ENCODE data around the gene ACP6.

The ACP6 gene

DNA sequence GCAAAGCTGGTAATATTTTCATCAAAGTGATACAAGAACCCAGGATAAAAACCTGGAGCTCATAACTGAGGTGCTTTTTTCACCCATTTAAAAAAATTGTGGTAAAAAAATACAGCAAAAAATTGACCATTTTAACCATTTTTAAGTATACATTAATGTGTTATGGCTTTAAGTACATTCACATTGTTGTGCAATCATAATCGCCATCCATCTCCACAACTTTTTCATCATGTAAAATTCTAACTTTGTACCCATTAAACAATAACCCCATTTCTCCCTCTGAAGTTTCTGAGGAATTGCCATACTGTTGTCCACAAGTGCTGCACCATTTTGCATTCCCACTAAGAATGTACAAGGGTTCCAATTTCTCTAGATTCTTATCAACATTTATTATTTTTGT is 36.6 kb downstream of the ACP6 start:
- H3K36me3 ChIP-seq (ENCODE audit: control insufficient read depth, insufficient read depth, low read length): no peaks in the 10 kb centered on the region
- WGBS (ENCODE audit: insufficient coverage, insufficient read length): 100% methylated on average over 1 of the region's 1 CpG
- no peak overlapping the region for H3K4me3 ChIP-seq (ENCODE audit: low read length)
- no peaks in the 10 kb centered on the region for H3K27me3 ChIP-seq (ENCODE audit: control insufficient read depth, insufficient read depth, low read length)
- DNase-seq (ENCODE audit: low read depth, low spot score): no peak
- H3K27ac ChIP-seq (ENCODE audit: low read length): no peak overlapping the region
- H3K4me1 ChIP-seq (ENCODE audit: control insufficient read depth, insufficient read depth, low read length): no peaks in the 10 kb centered on the region
- no peaks in the 10 kb centered on the region for H3K9me3 ChIP-seq (ENCODE audit: control insufficient read depth, insufficient read depth, low read length)

DNA sequence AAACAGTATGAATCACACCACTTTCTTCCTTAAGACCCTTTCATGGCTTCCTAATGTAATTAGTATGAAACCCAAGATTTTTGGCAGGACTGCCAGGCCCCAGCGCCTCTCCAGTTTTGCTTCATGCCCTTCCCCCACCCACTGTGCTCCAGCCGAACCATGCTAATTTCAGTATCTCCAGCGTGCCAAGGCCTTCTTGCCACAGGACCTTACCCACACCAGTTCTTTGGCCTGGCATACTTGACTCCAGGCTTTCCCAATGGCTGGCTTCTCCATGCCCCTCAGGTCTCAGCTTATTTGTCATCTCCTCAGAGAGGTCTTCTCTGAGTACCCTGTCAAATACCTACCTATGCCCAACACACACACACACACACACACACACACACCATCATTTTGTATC is 38.5 kb downstream of the ACP6 start:
- no peaks in the 10 kb centered on the region for H3K36me3 ChIP-seq (ENCODE audit: control insufficient read depth, insufficient read depth, low read length)
- DNase-seq (ENCODE audit: low read depth, low spot score): no peak
- H3K27ac ChIP-seq (ENCODE audit: low read length): no peak overlapping the region
- H3K4me1 ChIP-seq (ENCODE audit: control insufficient read depth, insufficient read depth, low read length): no peaks in the 10 kb centered on the region
- no CpG with 5 or more reads among the region's 3 CpGs for WGBS (ENCODE audit: insufficient coverage, insufficient read length)
- H3K9me3 ChIP-seq (ENCODE audit: control insufficient read depth, insufficient read depth, low read length): no peaks in the 10 kb centered on the region
- no peak overlapping the region for H3K4me3 ChIP-seq (ENCODE audit: low read length)
- no peaks in the 10 kb centered on the region for H3K27me3 ChIP-seq (ENCODE audit: control insufficient read depth, insufficient read depth, low read length)

DNA sequence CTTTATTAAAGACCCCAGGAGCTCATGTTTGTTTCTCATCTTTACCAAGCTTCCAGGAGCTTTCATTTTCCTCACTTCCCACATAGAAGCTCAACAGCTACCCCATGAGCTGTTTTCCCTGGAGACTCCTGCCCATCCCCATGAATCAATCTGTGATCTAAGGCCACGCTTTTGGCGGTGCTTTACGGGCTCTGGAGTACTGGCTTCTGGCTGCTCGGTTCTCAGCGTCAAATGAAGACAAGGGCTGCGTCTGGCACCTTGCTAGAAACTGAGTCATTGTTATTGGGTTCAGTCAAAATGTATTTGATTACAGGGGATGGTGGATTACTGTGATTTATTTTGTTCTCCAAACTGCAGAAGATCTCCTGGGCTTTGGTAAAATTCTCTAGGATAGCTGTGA is 39.9 kb downstream of the ACP6 start:
- no peak for DNase-seq (ENCODE audit: low read depth, low spot score)
- no peaks in the 10 kb centered on the region for H3K9me3 ChIP-seq (ENCODE audit: control insufficient read depth, insufficient read depth, low read length)
- H3K27ac ChIP-seq (ENCODE audit: low read length): no peak overlapping the region
- no peaks in the 10 kb centered on the region for H3K36me3 ChIP-seq (ENCODE audit: control insufficient read depth, insufficient read depth, low read length)
- no peak overlapping the region for H3K4me3 ChIP-seq (ENCODE audit: low read length)
- no peaks in the 10 kb centered on the region for H3K4me1 ChIP-seq (ENCODE audit: control insufficient read depth, insufficient read depth, low read length)
- no CpG with 5 or more reads among the region's 6 CpGs for WGBS (ENCODE audit: insufficient coverage, insufficient read length)
- no peaks in the 10 kb centered on the region for H3K27me3 ChIP-seq (ENCODE audit: control insufficient read depth, insufficient read depth, low read length)

DNA sequence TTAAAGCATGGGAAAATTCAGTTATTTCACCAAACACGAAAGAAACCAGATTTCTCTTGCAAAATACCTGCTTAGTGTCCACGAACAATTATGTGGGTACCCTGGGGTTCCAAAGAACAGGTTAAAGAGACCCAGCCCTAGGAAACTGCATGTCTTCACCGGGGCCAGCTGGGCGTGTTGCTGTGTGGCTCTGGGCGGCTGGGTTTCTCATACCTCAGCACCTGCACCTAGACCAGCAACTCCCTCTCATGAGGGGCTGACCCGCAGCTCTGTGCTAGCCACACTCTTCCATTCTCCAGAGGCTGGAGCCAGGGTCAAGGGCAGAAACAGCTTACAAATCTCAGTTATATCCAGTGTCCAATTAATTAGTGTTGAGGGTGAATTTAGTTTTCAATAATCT is 40.3 kb downstream of the ACP6 start:
- Histone ChIP-seq H3K36me3 (ENCODE audit: control insufficient read depth, insufficient read depth, low read length) (no peaks in the 10 kb centered on the region), H3K27ac (ENCODE audit: low read length) (no peak overlapping the region), H3K4me3 (ENCODE audit: low read length) (no peak overlapping the region), H3K9me3 (ENCODE audit: control insufficient read depth, insufficient read depth, low read length) (no peaks in the 10 kb centered on the region), H3K27me3 (ENCODE audit: control insufficient read depth, insufficient read depth, low read length) (no peaks in the 10 kb centered on the region), H3K4me1 (ENCODE audit: control insufficient read depth, insufficient read depth, low read length) (no peaks in the 10 kb centered on the region)
- WGBS (ENCODE audit: insufficient coverage, insufficient read length): no CpG with 5 or more reads among the region's 6 CpGs
- DNase-seq (ENCODE audit: low read depth, low spot score): no peak

DNA sequence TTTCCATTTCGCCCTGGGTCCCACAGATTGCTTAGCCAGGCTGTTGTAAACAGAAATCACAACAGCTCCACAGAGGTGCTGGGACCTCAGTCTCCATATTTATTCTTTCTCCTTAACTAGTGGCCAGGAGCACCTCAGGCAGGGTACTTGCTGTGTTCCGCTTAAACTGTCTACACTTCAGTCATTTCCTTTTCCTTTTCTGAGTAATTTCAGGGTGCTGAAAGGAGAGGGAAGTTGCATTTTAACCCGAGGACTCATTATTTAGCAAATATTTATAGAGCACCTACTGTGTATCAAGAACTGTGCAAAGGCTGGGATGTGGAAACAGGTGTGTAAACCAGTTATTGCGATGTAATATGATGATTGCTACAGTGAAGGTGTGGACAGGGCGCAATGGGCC is 41.9 kb downstream of the ACP6 start:
- no CpG with 5 or more reads among the region's 5 CpGs for WGBS (ENCODE audit: insufficient coverage, insufficient read length)
- H3K4me1 ChIP-seq (ENCODE audit: control insufficient read depth, insufficient read depth, low read length): no peaks in the 10 kb centered on the region

DNA sequence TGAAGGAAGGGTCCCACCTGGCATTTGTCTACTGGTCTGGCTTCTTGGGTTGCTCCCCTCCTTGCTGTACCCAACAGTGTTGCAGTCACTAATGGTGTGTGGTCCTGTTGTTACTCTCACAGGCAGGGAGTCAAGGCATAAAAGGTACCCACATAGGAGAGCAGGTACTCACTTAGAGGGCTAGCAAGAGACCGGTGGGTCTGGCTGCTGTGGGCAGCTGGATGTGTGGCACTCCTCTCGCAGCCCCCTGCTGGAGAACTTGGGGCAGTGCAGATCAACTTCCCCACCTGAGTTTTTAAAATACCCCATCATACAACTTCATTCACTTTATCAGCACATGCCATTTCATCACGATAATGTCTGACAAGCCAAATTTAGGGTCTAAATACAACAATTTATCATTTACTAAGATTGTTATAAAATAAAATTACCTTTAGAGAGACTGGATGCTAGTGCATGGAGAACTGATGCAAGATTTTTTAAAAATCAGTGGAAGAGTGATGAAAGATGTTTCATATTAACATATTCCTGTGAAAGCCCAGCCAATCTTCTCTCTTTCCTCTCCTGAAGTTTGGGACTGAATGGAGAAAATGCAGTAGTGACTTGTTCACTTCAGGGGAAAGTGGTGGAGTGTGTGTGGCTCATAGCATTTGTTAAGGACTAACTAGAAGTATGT is 42.8 kb downstream of the ACP6 start:
- no peak overlapping the region for H3K27ac ChIP-seq (ENCODE audit: low read length)
- H3K4me1 ChIP-seq (ENCODE audit: control insufficient read depth, insufficient read depth, low read length): no peaks in the 10 kb centered on the region
- H3K4me3 ChIP-seq (ENCODE audit: low read length): no peak overlapping the region
- H3K9me3 ChIP-seq (ENCODE audit: control insufficient read depth, insufficient read depth, low read length): no peaks in the 10 kb centered on the region
- DNase-seq (ENCODE audit: low read depth, low spot score): peak; percentile 31
- 100% methylated on average over 1 of the region's 3 CpGs for WGBS (ENCODE audit: insufficient coverage, insufficient read length)
- H3K27me3 ChIP-seq (ENCODE audit: control insufficient read depth, insufficient read depth, low read length): no peaks in the 10 kb centered on the region
- H3K36me3 ChIP-seq (ENCODE audit: control insufficient read depth, insufficient read depth, low read length): peaks cover 8% of the 10 kb centered on the region; the same call in 1 of the 2 replicates

More for the DNA sequence above, 41.9 kb downstream of the ACP6 start:
- H3K27ac ChIP-seq (ENCODE audit: low read length): no peak overlapping the region
- DNase-seq (ENCODE audit: low read depth, low spot score): no peak
- peaks cover 8% of the 10 kb centered on the region; the same call in 1 of the 2 replicates for H3K36me3 ChIP-seq (ENCODE audit: control insufficient read depth, insufficient read depth, low read length)
- H3K9me3 ChIP-seq (ENCODE audit: control insufficient read depth, insufficient read depth, low read length): no peaks in the 10 kb centered on the region
- no peak overlapping the region for H3K4me3 ChIP-seq (ENCODE audit: low read length)
- no peaks in the 10 kb centered on the region for H3K27me3 ChIP-seq (ENCODE audit: control insufficient read depth, insufficient read depth, low read length)

DNA sequence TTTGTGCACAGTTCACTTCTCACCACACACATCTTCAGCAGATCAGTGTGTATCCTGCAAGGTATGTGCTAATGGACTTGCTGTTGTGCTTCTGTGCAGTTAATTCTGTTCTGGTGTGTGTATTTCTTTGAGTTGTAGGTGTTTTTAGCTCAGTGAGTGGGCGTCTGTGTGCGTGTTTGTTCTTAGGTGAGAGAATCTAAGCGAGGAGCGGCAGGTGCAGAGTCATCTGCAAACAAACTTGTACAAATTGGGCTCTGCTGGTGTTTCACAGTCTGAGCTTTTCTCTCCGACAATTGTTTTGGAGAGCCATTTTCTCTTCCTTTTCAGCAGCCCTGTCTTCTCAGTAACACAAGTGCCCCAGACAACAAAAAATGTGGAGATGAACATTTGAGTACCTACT is 43.6 kb downstream of the ACP6 start:
- no peak for DNase-seq (ENCODE audit: low read depth, low spot score)
- Histone ChIP-seq H3K9me3 (ENCODE audit: control insufficient read depth, insufficient read depth, low read length) (no peaks in the 10 kb centered on the region), H3K27me3 (ENCODE audit: control insufficient read depth, insufficient read depth, low read length) (no peaks in the 10 kb centered on the region), H3K27ac (ENCODE audit: low read length) (no peak overlapping the region), H3K36me3 (ENCODE audit: control insufficient read depth, insufficient read depth, low read length) (peaks cover 8% of the 10 kb centered on the region; the same call in 1 of the 2 replicates), H3K4me3 (ENCODE audit: low read length) (no peak overlapping the region), H3K4me1 (ENCODE audit: control insufficient read depth, insufficient read depth, low read length) (no peaks in the 10 kb centered on the region)
- no CpG with 5 or more reads among the region's 5 CpGs for WGBS (ENCODE audit: insufficient coverage, insufficient read length)

DNA sequence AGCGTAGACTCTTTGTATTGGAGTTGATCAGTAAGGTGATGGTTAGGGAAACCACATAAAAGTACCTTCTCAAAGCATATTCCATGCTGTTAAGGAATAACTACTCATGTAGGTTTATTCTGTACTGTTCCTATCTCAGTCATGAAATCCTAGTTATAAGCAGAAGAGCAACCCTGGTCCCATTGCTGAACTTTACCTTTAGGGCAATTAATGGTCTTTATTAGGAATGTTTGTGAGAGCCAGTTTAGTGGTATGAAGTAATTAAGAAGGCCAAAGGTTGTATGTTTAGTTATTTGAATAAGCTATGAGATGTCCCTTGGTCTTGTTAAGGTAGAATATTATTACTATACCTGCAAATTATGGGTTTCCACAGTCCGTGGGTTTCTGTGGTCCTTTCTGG is 44.0 kb downstream of the ACP6 start:
- Histone ChIP-seq H3K4me3 (ENCODE audit: low read length) (no peak overlapping the region), H3K36me3 (ENCODE audit: control insufficient read depth, insufficient read depth, low read length) (peaks cover 8% of the 10 kb centered on the region; the same call in 1 of the 2 replicates), H3K9me3 (ENCODE audit: control insufficient read depth, insufficient read depth, low read length) (no peaks in the 10 kb centered on the region), H3K27ac (ENCODE audit: low read length) (no peak overlapping the region), H3K27me3 (ENCODE audit: control insufficient read depth, insufficient read depth, low read length) (no peaks in the 10 kb centered on the region), H3K4me1 (ENCODE audit: control insufficient read depth, insufficient read depth, low read length) (no peaks in the 10 kb centered on the region)
- DNase-seq (ENCODE audit: low read depth, low spot score): no peak
- no CpG with 5 or more reads among the region's 2 CpGs for WGBS (ENCODE audit: insufficient coverage, insufficient read length)

DNA sequence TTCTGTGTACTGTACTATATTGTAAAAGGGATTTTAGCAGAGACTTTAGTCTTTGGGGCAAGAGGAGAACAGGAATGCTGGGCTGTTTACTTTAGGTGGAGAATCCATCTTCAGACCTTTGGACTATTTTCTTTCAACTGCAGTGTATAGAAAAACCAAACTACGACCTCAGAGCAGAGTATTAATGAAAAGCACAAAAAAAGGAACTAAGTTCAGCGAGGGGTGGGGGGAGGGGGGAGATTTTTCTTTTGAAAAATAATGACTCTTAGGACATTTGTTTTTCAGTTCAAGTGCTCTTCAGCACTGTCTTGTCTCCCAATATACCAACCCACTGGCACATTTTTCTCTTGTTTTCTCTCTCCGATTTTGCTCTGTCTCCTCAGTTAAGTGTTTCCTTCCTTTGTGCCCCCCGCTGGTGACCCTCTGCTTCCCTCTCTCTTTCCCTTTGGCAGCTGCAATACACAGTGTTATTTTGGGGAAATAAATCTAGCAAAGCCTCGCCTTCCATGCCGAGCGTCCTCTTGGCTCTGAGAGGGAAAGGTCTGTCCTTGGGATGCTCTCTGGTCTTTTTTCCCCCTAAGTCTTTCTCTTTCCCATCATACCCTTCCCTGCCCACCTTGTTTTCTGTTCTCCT is 44.8 kb downstream of the ACP6 start:
- WGBS (ENCODE audit: insufficient coverage, insufficient read length): no CpG with 5 or more reads among the region's 7 CpGs
- no peaks in the 10 kb centered on the region for H3K9me3 ChIP-seq (ENCODE audit: control insufficient read depth, insufficient read depth, low read length)
- no peak for DNase-seq (ENCODE audit: low read depth, low spot score)
- no peak overlapping the region for H3K27ac ChIP-seq (ENCODE audit: low read length)
- no peak overlapping the region for H3K4me3 ChIP-seq (ENCODE audit: low read length)
- peaks cover 13% of the 10 kb centered on the region for H3K36me3 ChIP-seq (ENCODE audit: control insufficient read depth, insufficient read depth, low read length)
- H3K4me1 ChIP-seq (ENCODE audit: control insufficient read depth, insufficient read depth, low read length): no peaks in the 10 kb centered on the region
- H3K27me3 ChIP-seq (ENCODE audit: control insufficient read depth, insufficient read depth, low read length): no peaks in the 10 kb centered on the region

DNA sequence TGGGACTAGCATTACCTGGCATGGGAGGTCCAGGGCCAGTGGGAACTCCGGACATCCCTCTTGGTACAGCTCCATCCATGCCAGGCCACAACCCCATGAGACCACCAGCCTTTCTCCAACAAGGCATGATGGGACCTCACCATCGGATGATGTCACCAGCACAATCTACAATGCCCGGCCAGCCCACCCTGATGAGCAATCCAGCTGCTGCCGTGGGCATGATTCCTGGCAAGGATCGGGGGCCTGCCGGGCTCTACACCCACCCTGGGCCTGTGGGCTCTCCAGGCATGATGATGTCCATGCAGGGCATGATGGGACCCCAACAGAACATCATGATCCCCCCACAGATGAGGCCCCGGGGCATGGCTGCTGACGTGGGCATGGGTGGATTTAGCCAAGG is 45.8 kb downstream of the ACP6 start:
- H3K36me3 ChIP-seq (ENCODE audit: control insufficient read depth, insufficient read depth, low read length): peaks cover 20% of the 10 kb centered on the region

DNA sequence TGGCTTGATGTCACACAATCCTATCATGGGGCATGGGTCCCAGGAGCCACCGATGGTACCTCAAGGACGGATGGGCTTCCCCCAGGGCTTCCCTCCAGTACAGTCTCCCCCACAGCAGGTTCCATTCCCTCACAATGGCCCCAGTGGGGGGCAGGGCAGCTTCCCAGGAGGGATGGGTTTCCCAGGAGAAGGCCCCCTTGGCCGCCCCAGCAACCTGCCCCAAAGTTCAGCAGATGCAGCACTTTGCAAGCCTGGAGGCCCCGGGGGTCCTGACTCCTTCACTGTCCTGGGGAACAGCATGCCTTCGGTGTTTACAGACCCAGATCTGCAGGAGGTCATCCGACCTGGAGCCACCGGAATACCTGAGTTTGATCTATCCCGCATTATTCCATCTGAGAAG is 46.3 kb downstream of the ACP6 start:
- WGBS (ENCODE audit: insufficient coverage, insufficient read length): no CpG with 5 or more reads among the region's 8 CpGs
- peaks cover 25% of the 10 kb centered on the region for H3K36me3 ChIP-seq (ENCODE audit: control insufficient read depth, insufficient read depth, low read length)
- H3K4me1 ChIP-seq (ENCODE audit: control insufficient read depth, insufficient read depth, low read length): no peaks in the 10 kb centered on the region
- H3K27ac ChIP-seq (ENCODE audit: low read length): no peak overlapping the region
- H3K9me3 ChIP-seq (ENCODE audit: control insufficient read depth, insufficient read depth, low read length): no peaks in the 10 kb centered on the region
- H3K4me3 ChIP-seq (ENCODE audit: low read length): no peak overlapping the region
- H3K27me3 ChIP-seq (ENCODE audit: control insufficient read depth, insufficient read depth, low read length): no peaks in the 10 kb centered on the region
- no peak for DNase-seq (ENCODE audit: low read depth, low spot score)

More for the DNA sequence above, 45.8 kb downstream of the ACP6 start:
- WGBS (ENCODE audit: insufficient coverage, insufficient read length): no CpG with 5 or more reads among the region's 8 CpGs
- H3K4me3 ChIP-seq (ENCODE audit: low read length): no peak overlapping the region
- H3K27ac ChIP-seq (ENCODE audit: low read length): no peak overlapping the region
- no peaks in the 10 kb centered on the region for H3K9me3 ChIP-seq (ENCODE audit: control insufficient read depth, insufficient read depth, low read length)
- H3K27me3 ChIP-seq (ENCODE audit: control insufficient read depth, insufficient read depth, low read length): no peaks in the 10 kb centered on the region
- no peaks in the 10 kb centered on the region for H3K4me1 ChIP-seq (ENCODE audit: control insufficient read depth, insufficient read depth, low read length)
- DNase-seq (ENCODE audit: low read depth, low spot score): no peak
